Measurements from ENCODE around the gene EGFR.

DNA sequence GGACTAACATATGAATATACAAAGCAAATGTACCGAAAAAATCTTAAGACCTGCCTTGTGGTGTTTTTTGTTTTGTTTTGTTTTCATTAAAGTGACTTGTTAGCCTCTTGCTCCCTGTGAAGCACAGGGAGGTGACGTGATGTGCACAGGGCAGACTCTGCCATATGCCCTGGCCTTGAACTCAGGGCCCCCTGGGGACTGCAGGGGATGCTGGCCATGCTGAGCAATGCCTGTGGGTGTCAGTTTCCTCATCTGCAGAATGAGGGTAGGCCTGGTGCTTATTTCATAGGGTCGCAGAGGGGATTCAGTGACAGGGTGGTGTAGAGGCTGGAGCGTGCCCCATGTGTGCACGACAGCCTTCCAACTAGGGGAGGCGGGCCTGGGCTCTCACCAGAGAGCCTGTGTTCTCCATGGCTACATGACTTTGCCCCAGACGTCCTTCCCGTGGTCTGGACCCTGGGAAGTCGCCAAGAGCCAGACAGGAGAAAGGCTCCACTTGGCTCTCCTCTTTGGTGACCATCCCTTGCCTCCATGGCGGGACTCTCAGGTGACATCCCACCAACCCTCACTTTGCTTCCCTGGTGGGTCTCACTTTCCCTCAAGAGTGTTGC, 14.5 kb downstream of the EGFR start:
- TF ChIP-seq, protein P1, sequence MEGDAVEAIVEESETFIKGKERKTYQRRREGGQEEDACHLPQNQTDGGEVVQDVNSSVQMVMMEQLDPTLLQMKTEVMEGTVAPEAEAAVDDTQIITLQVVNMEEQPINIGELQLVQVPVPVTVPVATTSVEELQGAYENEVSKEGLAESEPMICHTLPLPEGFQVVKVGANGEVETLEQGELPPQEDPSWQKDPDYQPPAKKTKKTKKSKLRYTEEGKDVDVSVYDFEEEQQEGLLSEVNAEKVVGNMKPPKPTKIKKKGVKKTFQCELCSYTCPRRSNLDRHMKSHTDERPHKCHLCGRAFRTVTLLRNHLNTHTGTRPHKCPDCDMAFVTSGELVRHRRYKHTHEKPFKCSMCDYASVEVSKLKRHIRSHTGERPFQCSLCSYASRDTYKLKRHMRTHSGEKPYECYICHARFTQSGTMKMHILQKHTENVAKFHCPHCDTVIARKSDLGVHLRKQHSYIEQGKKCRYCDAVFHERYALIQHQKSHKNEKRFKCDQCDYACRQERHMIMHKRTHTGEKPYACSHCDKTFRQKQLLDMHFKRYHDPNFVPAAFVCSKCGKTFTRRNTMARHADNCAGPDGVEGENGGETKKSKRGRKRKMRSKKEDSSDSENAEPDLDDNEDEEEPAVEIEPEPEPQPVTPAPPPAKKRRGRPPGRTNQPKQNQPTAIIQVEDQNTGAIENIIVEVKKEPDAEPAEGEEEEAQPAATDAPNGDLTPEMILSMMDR (conservative IDR thresholded peaks at IDR 0.05; ENCODE audit: low read depth, low read length) = no peak
- TF ChIP-seq EZH2 (IDR thresholded peaks at IDR 0.05; ENCODE audit: low read length, unreplicated experiment) = no peak
